Measurements from ENCODE around the gene MLN. TPM values are rescaled to one million over a fixed set of nuclear protein-coding genes. Genes with fewer than 3 reads are reported as not detected.
A peak's percentile ranks its signal among the peaks of the same experiment; 100 is the strongest.

The MLN gene
- total RNA-seq, 2 experiments from 2014 or later, result not detected

DNA sequence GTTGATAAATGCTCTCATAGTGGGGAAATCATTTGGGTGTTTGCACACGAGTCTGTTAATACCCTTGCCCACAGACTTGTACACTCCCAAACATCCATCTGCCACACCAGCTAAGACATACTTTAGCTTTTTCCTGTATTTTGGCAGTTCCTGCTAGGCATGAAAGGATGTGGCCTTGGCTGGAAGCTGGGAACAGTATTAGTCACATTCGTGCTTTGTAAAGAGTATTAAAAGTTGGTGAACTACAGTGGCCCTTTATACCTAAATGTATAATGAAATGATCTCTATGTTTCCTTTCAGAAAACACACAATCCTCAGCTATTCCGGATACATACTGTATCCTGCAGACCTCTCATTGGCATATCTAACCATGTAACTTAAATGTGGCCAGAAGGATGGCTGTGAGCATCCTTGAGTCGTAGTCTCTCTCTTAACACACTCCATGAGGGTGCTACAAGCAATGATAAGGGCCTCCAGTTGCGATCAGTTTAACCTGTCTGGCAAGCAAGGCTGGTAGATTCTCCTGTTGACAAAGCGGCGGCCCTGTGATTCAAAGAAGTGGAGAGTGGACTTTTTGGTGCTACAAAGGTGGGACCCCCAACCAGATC lies 16.4 kb downstream of the MLN start:
- H3K36me3 Mint-ChIP-seq, result peaks cover 16% of the 10 kb centered on the region
- H3K4me3 Mint-ChIP-seq, result peak overlapping the region; percentile 94
- no peaks in the 10 kb centered on the region for H3K27me3 Mint-ChIP-seq
- POLR2A ChIA-PET, result interaction anchor here (0.6 to 2.1 kb wide), 10 partner anchors 8 to 470 kb away, joined by 3 to 27 read pairs (median 4); no protein-coding TSS in a partner anchor
- ATAC-seq (ENCODE audit: low read depth), result no peak
- DNase-seq, result no peak
- peaks cover 46% of the 10 kb centered on the region for H3K4me1 Mint-ChIP-seq
- H3K9me3 Mint-ChIP-seq, result no peaks in the 10 kb centered on the region
- peak overlapping the region; percentile 97 for H3K27ac Mint-ChIP-seq

DNA sequence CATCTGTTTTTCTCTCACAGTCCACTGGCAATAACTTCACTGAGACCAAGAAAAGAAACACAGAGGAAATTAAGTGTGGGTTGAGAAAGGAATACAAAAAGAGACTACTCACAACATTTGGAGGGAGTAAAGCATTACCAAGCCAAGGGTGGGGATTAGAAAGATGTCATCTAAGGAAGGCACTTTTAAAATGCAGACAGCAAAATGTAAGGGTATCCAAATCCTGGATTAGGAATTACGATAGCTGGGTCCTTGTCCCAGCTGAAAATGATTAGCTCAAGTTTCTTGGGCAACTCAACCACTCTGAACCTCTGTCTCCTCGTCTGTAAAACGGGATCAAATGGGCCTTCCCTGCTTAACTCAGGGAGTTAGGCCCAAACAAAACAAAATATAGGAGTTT lies 17.1 kb downstream of the MLN start:
- ATAC-seq (ENCODE audit: low read depth), result no peak
- POLR2A ChIA-PET, result interaction anchor here (0.6 to 2.1 kb wide), 2 partner anchors 9 to 128 kb away, joined by 3 to 7 read pairs; no protein-coding TSS in a partner anchor
- Mint-ChIP-seq H3K9me3 (no peaks in the 10 kb centered on the region), H3K27ac (no peak overlapping the region), H3K27me3 (no peaks in the 10 kb centered on the region), H3K4me1 (peaks cover 50% of the 10 kb centered on the region), H3K36me3 (peaks cover 20% of the 10 kb centered on the region), H3K4me3 (peak overlapping the region; percentile 94)
- DNase-seq, result no peak

DNA sequence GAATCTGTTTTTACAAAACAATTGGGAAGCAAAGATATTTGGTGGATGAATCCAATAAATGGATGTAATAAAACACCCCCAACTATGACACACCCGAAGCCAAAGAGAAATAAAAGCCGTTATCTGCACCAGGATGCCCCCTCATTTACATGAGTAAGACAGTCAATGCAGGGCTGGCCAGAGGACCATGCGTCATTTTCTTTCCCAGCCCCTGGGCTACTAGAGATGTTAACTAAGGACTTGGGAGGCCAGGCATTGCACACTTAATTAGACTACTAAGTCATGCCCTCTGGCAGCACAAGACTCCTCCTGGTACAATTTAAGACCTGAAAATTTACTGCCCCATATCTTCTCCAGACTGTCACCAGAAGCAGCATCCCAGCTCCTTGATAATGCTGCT lies 18.0 kb downstream of the MLN start:
- POLR2A ChIA-PET, result no interaction called here
- H3K27ac Mint-ChIP-seq, result no peak overlapping the region
- no peaks in the 10 kb centered on the region for H3K27me3 Mint-ChIP-seq
- peaks cover 22% of the 10 kb centered on the region for H3K36me3 Mint-ChIP-seq
- peak overlapping the region; percentile 8 for H3K4me3 Mint-ChIP-seq
- H3K9me3 Mint-ChIP-seq, result no peaks in the 10 kb centered on the region
- no peak for DNase-seq
- peaks cover 48% of the 10 kb centered on the region for H3K4me1 Mint-ChIP-seq
- no peak for ATAC-seq (ENCODE audit: low read depth)

DNA sequence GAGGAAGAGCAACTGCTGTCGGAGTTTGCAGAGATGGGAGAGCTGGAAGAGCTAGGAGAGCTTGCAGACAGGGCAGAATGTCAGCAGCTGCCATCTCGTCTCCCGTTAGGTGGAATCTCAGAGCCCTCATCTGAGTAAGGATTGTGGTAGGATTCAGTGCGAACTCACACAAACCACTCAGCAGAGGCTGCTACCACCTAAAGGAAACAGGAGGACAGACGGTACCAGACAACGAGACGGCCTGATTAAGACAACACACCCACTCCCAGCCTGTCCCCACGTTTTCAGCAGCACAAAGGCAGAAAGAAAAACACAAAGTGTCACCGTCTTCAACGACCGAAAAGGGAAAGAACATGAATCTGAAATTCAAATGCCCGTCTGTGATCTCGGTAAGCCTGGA lies 19.0 kb downstream of the MLN start:
- no peak for DNase-seq
- H3K27ac Mint-ChIP-seq, result no peak overlapping the region
- POLR2A ChIA-PET, result no interaction called here
- H3K36me3 Mint-ChIP-seq, result peaks cover 22% of the 10 kb centered on the region
- no peak for ATAC-seq (ENCODE audit: low read depth)
- H3K4me1 Mint-ChIP-seq, result peaks cover 45% of the 10 kb centered on the region
- H3K27me3 Mint-ChIP-seq, result no peaks in the 10 kb centered on the region
- H3K9me3 Mint-ChIP-seq, result no peaks in the 10 kb centered on the region
- H3K4me3 Mint-ChIP-seq, result no peak overlapping the region

DNA sequence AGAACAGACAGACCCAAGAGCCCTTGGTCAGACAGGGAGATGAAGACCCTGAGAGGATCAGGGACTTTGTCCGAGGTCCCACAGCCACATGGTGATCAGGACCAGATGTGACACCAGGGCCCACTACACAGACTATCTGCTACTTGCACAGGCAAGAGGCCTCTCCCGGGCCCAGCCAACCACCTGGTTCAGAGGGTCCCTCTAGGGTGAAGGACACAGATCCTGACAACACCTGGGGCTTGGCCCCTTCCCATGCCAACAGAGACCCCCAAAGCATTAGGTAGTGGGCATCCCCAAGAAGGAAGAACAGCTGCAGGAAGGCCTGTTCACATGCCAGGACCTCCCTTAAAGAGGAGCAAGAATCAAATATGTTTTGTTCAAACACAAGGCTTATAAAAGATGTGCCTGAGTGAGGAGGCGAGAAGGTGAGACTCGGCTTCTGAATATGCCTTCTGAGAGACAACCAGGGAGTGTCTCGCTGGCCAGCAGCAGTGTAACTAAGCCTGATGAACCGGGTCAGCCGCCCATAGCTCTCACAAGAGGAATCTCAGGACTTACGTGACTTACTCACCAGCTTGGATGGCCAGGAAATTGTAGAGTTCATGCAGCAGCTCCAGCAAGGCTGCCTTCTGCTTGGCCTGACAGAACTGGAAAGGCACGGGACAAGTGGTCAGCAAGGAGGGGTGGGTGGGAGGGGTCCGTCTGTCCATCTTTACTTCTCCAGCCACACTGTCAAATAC lies 19.9 kb downstream of the MLN start:
- no peaks in the 10 kb centered on the region for H3K9me3 Mint-ChIP-seq
- H3K4me1 Mint-ChIP-seq, result peaks cover 38% of the 10 kb centered on the region
- ATAC-seq (ENCODE audit: low read depth) (no peak), DNase-seq (no peak)
- H3K4me3 Mint-ChIP-seq, result no peak overlapping the region
- H3K27me3 Mint-ChIP-seq, result no peaks in the 10 kb centered on the region
- no peak overlapping the region for H3K27ac Mint-ChIP-seq
- POLR2A ChIA-PET, result no interaction called here
- H3K36me3 Mint-ChIP-seq, result peaks cover 25% of the 10 kb centered on the region

DNA sequence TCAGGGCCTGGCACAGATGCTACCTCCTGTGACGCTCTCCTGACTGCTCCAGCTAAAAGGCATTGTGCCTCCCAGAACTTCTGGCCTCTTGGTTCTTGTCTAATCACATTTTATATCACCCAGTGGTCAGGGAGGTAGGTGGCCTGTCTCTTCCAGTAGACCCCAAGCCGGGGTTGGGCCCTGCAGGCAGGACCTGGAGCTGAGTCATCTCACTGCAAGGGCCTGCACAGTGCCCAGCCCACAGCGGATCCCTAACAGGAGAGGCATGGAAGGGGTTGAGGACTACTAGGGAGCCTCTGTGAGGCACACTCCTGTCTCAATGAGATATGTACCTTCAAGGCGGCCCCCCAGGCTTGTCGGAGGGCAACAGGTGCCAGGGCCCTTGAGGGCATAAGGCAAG lies 21.2 kb downstream of the MLN start:
- H3K27ac Mint-ChIP-seq, result no peak overlapping the region
- ATAC-seq (ENCODE audit: low read depth) (no peak), DNase-seq (no peak)
- H3K4me1 Mint-ChIP-seq, result peaks cover 33% of the 10 kb centered on the region
- peaks cover 22% of the 10 kb centered on the region for H3K36me3 Mint-ChIP-seq
- H3K4me3 Mint-ChIP-seq, result no peak overlapping the region
- H3K27me3 Mint-ChIP-seq, result no peaks in the 10 kb centered on the region
- POLR2A ChIA-PET, result no interaction called here
- no peaks in the 10 kb centered on the region for H3K9me3 Mint-ChIP-seq

DNA sequence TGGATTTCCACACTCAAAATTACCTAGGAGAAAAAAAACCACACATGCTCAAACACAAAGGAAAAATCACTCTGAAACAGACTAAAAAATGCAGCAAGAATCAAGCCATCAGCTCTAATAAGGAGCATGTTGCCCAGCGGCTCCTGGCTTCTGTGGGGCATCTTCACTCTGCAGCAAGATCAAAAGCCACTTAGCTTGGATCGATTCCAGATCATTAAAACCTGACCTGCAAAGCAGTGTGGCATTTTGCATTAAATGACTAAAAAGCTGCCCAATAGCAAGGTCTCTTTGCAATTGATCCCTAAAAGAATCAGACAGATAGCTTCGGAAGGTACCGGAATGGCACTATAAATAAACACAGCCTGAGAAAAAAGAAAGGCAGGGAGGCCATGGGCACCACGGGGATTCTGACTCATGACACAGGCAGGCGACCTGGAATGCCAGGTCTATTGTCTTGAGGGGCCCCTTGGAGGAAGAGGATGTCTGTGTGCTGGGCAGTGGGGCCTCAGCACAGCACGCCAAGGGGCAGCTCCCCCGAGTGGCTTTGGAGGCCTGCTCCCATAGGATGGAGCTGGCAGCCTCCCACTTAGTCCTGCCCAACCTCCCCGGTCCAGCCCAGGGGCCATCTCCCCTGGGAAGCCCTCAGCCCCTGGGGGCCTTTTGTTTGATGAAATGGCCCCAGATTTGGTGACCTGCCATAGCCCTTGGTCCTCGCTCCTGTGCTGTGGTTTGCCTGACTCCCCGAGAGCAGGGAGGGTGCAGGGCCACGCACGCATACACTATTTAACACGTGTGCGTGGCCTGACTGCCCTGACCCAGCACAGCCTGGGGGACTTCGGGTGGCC lies 22.4 kb downstream of the MLN start:
- DNase-seq, result no peak
- POLR2A ChIA-PET, result interaction anchor here (1.0 to 1.2 kb wide), 2 partner anchors 10 to 123 kb away, joined by 3 to 4 read pairs; no protein-coding TSS in a partner anchor

DNA sequence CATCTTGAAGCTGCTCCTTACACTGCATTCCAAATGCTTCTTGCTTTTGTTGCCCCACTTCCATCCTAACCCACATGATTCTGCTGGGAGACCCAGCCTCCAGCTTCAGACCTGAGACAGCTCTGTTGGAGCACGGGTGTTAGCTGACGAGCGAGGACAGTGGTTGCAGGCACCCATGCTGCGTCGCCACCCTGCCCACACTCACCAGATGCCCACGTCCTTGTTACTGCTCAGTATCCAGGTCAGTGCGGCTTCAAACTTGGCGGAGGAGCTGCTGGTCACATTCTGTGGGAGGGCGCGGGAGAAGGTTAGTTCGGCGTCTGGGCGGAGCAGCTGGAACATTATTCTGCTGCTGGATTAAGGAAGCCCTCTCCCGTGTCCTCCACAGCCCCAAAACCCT lies 23.9 kb downstream of the MLN start:
- peaks cover 28% of the 10 kb centered on the region for H3K36me3 Mint-ChIP-seq
- no peak for DNase-seq
- H3K4me1 Mint-ChIP-seq, result peaks cover 8% of the 10 kb centered on the region
- H3K27ac Mint-ChIP-seq, result no peak overlapping the region
- no peak for ATAC-seq (ENCODE audit: low read depth)
- no peak overlapping the region for H3K4me3 Mint-ChIP-seq
- POLR2A ChIA-PET, result interaction anchor here (1.2 kb wide), 1 partner anchor 135 kb away, joined by 3 read pairs; no protein-coding TSS in a partner anchor
- no peaks in the 10 kb centered on the region for H3K27me3 Mint-ChIP-seq
- no peaks in the 10 kb centered on the region for H3K9me3 Mint-ChIP-seq

More for the DNA sequence above, 22.4 kb downstream of the MLN start:
- no peak for ATAC-seq (ENCODE audit: low read depth)
- Mint-ChIP-seq H3K4me3 (no peak overlapping the region), H3K36me3 (peaks cover 25% of the 10 kb centered on the region), H3K27ac (no peak overlapping the region), H3K4me1 (peaks cover 21% of the 10 kb centered on the region), H3K27me3 (no peaks in the 10 kb centered on the region), H3K9me3 (no peaks in the 10 kb centered on the region)

DNA sequence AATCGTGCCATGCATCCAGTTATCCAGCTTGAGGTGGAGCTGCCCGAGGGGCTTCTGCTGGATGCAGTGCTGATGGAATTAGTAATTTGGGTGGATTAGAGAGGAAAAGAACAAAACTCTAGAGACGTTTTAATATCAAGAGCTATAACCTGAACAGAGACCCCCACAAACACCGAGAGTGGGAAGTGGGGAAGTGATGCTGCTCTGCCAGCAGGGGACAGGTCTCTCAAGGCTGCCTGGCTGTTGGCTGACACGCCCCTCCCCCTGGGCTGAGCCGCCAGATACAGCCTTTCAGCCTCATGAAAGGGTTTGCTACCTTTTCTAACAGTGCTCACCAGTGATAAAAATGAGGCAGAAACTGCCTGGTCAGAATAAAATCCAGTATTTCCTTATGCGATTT lies 24.5 kb downstream of the MLN start:
- no peak for DNase-seq
- POLR2A ChIA-PET, result interaction anchor here (1.2 kb wide), 1 partner anchor 136 kb away, joined by 3 read pairs; no protein-coding TSS in a partner anchor
- no peaks in the 10 kb centered on the region for H3K9me3 Mint-ChIP-seq
- no peak for ATAC-seq (ENCODE audit: low read depth)
- H3K4me1 Mint-ChIP-seq, result peaks cover 4% of the 10 kb centered on the region
- H3K27me3 Mint-ChIP-seq, result no peaks in the 10 kb centered on the region
- peaks cover 25% of the 10 kb centered on the region for H3K36me3 Mint-ChIP-seq
- no peak overlapping the region for H3K27ac Mint-ChIP-seq
- no peak overlapping the region for H3K4me3 Mint-ChIP-seq

DNA sequence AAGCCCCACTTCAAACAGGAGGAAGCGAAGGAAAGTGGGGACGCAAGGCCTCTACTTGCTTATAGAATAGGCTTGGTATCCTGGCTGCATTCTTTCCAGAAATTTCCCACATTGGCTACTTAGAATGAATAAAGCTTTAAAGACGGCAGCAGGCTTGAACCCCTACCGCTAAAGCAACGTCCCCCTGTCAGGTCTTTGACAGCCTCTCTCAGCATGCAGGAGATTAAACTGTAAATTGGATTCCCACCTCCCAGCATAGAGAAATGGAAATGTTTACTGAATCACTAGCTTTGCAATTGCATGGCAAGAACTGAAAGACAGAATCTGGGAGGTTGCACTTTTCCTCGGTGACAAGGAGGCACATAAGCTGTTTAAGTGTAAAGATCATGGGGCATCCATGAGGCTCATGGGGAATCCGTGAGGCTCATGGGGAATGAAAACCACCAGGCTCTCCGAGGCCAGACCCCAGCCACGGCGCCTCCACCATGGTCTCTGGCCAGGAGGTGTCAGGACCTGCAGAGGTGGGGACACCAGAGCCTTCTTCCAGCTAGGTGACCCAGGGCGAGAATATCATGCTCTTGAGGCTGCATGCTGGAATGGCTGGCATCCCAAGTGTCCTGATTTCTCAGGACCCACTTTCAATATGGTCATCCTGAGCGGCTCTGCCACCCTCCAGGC lies 25.2 kb downstream of the MLN start:
- no peak for ATAC-seq (ENCODE audit: low read depth)
- H3K36me3 Mint-ChIP-seq, result peaks cover 25% of the 10 kb centered on the region
- POLR2A ChIA-PET, result interaction anchor here (1.2 kb wide), 1 partner anchor 137 kb away, joined by 3 read pairs; no protein-coding TSS in a partner anchor
- H3K27me3 Mint-ChIP-seq, result no peaks in the 10 kb centered on the region
- no peak overlapping the region for H3K4me3 Mint-ChIP-seq
- H3K27ac Mint-ChIP-seq, result no peak overlapping the region
- H3K4me1 Mint-ChIP-seq, result peaks cover 4% of the 10 kb centered on the region
- H3K9me3 Mint-ChIP-seq, result no peaks in the 10 kb centered on the region
- DNase-seq, result no peak

DNA sequence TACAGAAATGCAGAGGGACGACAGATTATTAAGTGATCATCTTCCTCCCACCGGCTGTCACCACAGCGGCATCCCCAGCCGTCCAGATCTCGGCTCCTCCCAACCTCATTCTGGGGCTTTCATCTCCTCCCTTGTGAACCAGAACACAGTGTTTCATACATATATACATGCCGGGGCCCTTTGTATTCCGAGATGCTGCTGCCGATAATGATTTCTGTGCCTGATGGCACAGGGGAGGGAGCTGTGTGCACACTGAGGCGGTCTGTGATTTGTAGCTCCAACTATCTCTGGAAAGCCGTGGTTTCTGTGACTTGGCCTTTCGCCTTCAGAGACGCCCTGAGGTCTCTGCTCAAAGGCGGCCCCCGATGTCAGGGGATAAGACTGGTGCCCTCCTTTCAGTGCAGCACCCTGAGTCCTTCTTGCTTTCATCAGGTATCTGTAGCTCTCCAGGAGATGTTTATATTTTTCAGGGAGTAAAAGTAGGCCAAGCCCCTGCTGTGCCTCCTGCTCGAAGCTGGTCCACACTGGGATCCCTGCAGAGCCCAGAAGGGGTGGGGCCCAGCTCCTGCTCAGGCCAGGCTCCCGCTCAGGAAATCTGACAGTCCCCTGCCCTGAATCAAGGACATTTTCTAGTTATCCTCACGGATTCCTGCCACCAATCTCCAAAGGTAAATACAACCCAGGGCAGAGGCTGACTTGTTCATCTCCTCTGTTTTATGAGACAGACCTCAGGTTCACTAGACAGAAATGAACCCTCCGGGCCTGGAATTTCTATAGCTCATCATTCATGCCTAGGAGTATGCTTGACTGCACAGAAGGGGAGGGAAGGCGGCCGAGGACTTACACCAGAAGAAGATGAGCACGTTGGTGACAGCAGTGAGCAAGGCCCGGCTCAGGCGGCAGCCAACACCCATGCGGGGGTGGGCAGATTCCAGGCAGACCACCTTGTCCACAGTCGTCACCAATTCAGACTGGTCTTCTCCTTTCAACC lies 26.1 kb downstream of the MLN start:
- Mint-ChIP-seq H3K9me3 (no peaks in the 10 kb centered on the region), H3K27ac (no peak overlapping the region), H3K4me1 (peaks cover 4% of the 10 kb centered on the region), H3K4me3 (no peak overlapping the region), H3K36me3 (peaks cover 21% of the 10 kb centered on the region), H3K27me3 (no peaks in the 10 kb centered on the region)
- DNase-seq (no peak), ATAC-seq (ENCODE audit: low read depth) (no peak)
- POLR2A ChIA-PET, result no interaction called here

DNA sequence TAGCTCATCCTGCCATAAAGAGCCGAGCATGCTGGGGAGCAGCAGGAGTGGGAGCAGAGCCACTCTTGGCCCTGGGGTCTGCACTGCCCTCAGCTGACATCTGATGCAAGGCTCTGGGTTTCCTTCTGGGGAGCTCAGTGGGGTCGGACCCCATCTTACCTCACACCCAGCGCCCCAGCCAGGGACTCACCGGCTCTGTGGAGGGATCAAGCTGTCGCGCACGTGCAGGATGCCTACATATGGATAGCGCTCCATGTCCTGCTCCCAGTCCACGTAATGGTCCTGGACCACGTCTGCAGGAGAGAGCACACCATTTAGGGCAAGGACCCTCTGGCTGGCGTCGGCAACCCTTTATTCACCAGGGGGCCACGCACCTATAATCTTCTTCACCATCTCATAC lies 27.0 kb downstream of the MLN start:
- ATAC-seq (ENCODE audit: low read depth) (no peak), DNase-seq (no peak)
- H3K4me1 Mint-ChIP-seq, result peaks cover 4% of the 10 kb centered on the region
- H3K36me3 Mint-ChIP-seq, result peaks cover 16% of the 10 kb centered on the region
- H3K4me3 Mint-ChIP-seq, result no peak overlapping the region
- no peak overlapping the region for H3K27ac Mint-ChIP-seq
- H3K9me3 Mint-ChIP-seq, result no peaks in the 10 kb centered on the region
- H3K27me3 Mint-ChIP-seq, result no peaks in the 10 kb centered on the region
- POLR2A ChIA-PET, result interaction anchor here (1.2 kb wide), 1 partner anchor 11 kb away, joined by 3 read pairs; no protein-coding TSS in a partner anchor
